Measurements from ENCODE around the gene BPIFA3.
"Not testable (repeated sequence)": the region's sequence is repeated elsewhere in the genome, so short reads cannot be mapped to it uniquely, and the experiment has no call there.

The BPIFA3 gene

GRCh38 chr20:33217052-33217451, at the start of gene BPIFA3:
Gene BPIFA3 (plus strand): TSS chr20:33217352. CDS start chr20:33217537, 185 bp downstream.
- no peak for DNase-seq

- DNase-seq: no peak
Observed at GRCh38 chr20:33167859-33168258, 49.3 kb upstream of the BPIFA3 start, which contains the start of gene BPIFA2. Gene BPIFA2 (plus strand): TSS chr20:33168159. CDS start chr20:33169146, 987 bp downstream.

- DNase-seq: no peak
Observed at GRCh38 chr20:33169176-33169794, 47.9 kb upstream of the BPIFA3 start.

GRCh38 chr20:33172781-33173180, 44.4 kb upstream of the BPIFA3 start:
- no peak for DNase-seq

GRCh38 chr20:33175123-33175522, 42.0 kb upstream of the BPIFA3 start:
- DNase-seq: no peak

GRCh38 chr20:33176101-33176500, 41.1 kb upstream of the BPIFA3 start:
- DNase-seq: no peak

GRCh38 chr20:33177866-33178265, 39.3 kb upstream of the BPIFA3 start:
- no peak for DNase-seq

- DNase-seq: no peak
Observed at GRCh38 chr20:33178726-33179125, 38.4 kb upstream of the BPIFA3 start.

- no peak for DNase-seq
Observed at GRCh38 chr20:33180169-33180568, 37.0 kb upstream of the BPIFA3 start.

- no peak for DNase-seq
Observed at GRCh38 chr20:33181482-33182093, 35.6 kb upstream of the BPIFA3 start.

- DNase-seq: no peak
Observed at GRCh38 chr20:33183312-33183711, 33.8 kb upstream of the BPIFA3 start.

- not testable (repeated sequence) for DNase-seq
Observed at GRCh38 chr20:33185031-33185590, 32.0 kb upstream of the BPIFA3 start.

GRCh38 chr20:33187491-33187890, 29.7 kb upstream of the BPIFA3 start:
- DNase-seq: no peak

GRCh38 chr20:33188421-33188820, 28.7 kb upstream of the BPIFA3 start:
- no peak for DNase-seq

- DNase-seq: no peak
Observed at GRCh38 chr20:33191484-33191883, 25.7 kb upstream of the BPIFA3 start.

- DNase-seq: no peak
Observed at GRCh38 chr20:33191955-33192354, 25.2 kb upstream of the BPIFA3 start.

- DNase-seq: no peak
Observed at GRCh38 chr20:33192912-33193501, 24.1 kb upstream of the BPIFA3 start.

- DNase-seq: no peak
Observed at GRCh38 chr20:33199026-33199425, 18.1 kb upstream of the BPIFA3 start.

GRCh38 chr20:33202451-33202850, 14.7 kb upstream of the BPIFA3 start:
- no peak for DNase-seq

- no peak for DNase-seq
Observed at GRCh38 chr20:33203444-33203843, 13.7 kb upstream of the BPIFA3 start.

GRCh38 chr20:33209789-33210188, 7.4 kb upstream of the BPIFA3 start:
- peak; percentile 72 for DNase-seq

GRCh38 chr20:33210371-33210770, 6.8 kb upstream of the BPIFA3 start:
- DNase-seq: no peak

- DNase-seq: no peak
Observed at GRCh38 chr20:33211817-33212424, 5.2 kb upstream of the BPIFA3 start.

GRCh38 chr20:33224399-33224798, 7.2 kb downstream of the BPIFA3 start:
- DNase-seq: no peak
